Measurements from ENCODE around the gene NR1H4. TPM values are rescaled to one million over a fixed set of nuclear protein-coding genes. Genes with fewer than 3 reads are reported as not detected.
"Not testable (repeated sequence)": the region's sequence is repeated elsewhere in the genome, so short reads cannot be mapped to it uniquely, and the experiment has no call there.

NR1H4 gene
- polyA plus RNA-seq, result not detected

DNA sequence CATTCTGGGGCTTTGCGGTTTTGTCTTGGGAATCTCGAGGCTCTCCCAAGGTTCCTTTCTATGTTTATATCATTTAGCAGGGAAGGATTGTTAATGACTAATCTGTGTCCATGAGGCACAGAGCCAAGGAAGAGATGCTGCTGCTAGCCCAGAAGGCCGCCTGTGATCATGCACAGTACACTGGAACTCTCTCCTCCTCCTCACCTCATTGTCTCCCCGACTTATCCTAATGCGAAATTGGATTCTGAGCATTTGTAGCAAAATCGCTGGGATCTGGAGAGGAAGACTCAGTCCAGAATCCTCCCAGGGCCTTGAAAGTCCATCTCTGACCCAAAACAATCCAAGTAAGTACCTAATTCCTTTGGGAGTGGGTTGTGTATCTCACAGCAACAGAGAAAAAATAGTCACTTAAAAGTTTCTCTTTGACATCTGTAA, at the start of gene NR1H4:
Gene NR1H4 (plus strand): TSS at position 151 of the 435 bp plus-strand sequence. CDS start 19,458 bp downstream, outside the sequence.
- peaks cover 0 to 3% (median 1%) of the 10 kb centered on the region in 3 donors for H3K27me3 Mint-ChIP-seq (ENCODE audit: low read depth in 3 of 3)
- H3K4me1 Mint-ChIP-seq, result no peaks in the 10 kb centered on the region
- no peak for DNase-seq
- no peak within 1 kb of the TSS for H3K4me3 Mint-ChIP-seq
- H3K9me3 Mint-ChIP-seq, result peaks cover 0 to 3% (median 0%) of the 10 kb centered on the region in 6 donors
- H3K27ac Mint-ChIP-seq, result no peak within 1 kb of the TSS
- no peaks in the 10 kb centered on the region for H3K36me3 Mint-ChIP-seq

DNA sequence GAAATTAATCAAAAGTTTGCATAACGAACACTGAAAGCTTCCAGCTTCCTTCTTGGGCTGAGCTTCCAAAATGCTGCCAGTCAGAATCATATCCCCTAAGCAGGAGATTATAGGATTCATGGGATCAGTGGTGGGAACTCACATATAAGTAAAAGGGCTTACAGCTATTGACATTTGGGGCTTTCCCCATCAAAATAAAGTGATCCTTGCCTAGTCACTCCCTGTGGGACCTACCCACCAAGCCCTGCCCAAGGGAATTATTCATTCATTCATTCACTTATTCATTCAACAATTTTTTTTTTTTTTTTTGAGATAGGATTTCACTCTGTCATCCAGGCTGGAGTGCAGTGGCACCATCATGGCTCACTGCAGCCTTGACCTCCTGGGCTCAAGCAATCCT, 47.5 kb upstream of the NR1H4 start:
- Mint-ChIP-seq H3K27me3 (ENCODE audit: low read depth in 3 of 3) (peaks cover 0 to 7% (median 1%) of the 10 kb centered on the region in 3 donors), H3K4me3 (no peak overlapping the region), H3K9me3 (peaks cover 0 to 4% (median 2%) of the 10 kb centered on the region in 6 donors), H3K4me1 (no peaks in the 10 kb centered on the region), H3K36me3 (no peaks in the 10 kb centered on the region), H3K27ac (no peak overlapping the region)
- DNase-seq, result no peak

DNA sequence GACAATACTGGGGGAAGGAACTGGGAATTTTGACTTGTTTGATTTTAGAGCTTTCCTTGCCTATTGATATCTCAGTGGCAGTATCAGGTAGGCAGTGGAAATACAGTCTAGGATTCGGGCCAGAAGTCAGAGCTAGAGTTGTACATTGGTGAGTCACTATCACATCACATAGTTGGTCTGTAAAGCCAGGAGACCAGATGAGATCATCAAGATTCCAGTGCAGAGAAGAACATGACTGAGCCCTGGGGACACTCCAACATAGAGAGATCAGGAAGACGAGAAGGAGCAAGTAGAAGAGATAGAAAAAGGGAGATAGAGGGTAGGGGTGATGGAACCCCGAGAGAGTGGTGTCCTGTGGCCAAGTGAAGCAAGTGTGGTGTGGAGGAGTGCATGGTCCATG, 46.6 kb upstream of the NR1H4 start:
- no peak overlapping the region for H3K4me3 Mint-ChIP-seq

DNA sequence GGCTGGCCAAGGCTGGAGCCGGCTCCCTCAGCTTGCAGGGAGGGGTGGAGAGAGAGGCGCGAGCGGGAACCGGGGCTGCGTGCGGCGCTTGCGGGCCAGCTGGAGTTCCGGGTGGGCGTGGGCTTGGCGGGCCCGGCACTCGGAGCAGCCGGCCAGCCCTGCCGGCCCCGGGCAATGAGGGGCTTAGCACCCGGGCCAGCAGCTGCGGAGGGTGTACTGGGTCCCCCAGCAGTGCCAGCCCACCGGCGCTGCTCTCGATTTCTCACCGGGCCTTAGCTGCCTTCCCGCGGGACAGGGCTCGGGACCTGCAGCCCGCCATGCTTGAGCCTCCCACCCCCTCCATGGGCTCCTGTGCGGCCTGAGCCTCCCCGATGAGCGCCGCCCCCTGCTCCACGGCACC, 43.4 kb upstream of the NR1H4 start:
- not testable (repeated sequence) for H3K36me3 Mint-ChIP-seq; DNase-seq; H3K27ac Mint-ChIP-seq; H3K4me1 Mint-ChIP-seq; H3K9me3 Mint-ChIP-seq; H3K27me3 Mint-ChIP-seq (ENCODE audit: low read depth in 3 of 3); H3K4me3 Mint-ChIP-seq

More for the DNA sequence above, 46.6 kb upstream of the NR1H4 start:
- Mint-ChIP-seq H3K36me3 (no peaks in the 10 kb centered on the region), H3K9me3 (peaks cover 0 to 4% (median 2%) of the 10 kb centered on the region in 6 donors), H3K27ac (no peak overlapping the region), H3K27me3 (ENCODE audit: low read depth in 3 of 3) (peaks cover 0 to 7% (median 1%) of the 10 kb centered on the region in 3 donors), H3K4me1 (no peaks in the 10 kb centered on the region)
- DNase-seq, result no peak

DNA sequence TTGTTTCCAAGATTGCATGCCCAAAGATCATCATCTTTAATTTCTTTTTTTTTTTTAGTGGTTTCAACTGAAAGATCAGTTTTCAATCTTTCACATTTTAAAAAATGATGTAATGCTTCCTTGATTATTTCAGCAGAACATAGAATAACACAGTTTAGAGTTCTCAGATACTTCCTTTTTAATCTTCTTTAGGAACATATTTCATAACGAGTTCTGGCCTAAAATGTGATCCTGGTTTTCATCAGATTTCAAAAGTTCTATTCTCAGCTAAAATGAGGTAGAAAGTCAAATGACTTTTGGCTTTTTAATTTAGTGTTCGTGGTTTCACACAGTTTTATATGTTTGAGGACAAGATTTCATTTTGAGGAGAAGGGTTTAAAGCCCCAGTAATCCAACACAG, 40.0 kb upstream of the NR1H4 start:
- H3K36me3 Mint-ChIP-seq, result no peaks in the 10 kb centered on the region
- no peaks in the 10 kb centered on the region for H3K4me1 Mint-ChIP-seq
- no peak overlapping the region for H3K4me3 Mint-ChIP-seq
- H3K9me3 Mint-ChIP-seq, result peaks cover 0 to 4% (median under 1%) of the 10 kb centered on the region in 6 donors
- H3K27me3 Mint-ChIP-seq (ENCODE audit: low read depth in 3 of 3), result peaks cover 0 to 4% (median 2%) of the 10 kb centered on the region in 3 donors
- DNase-seq, result no peak
- no peak overlapping the region for H3K27ac Mint-ChIP-seq

DNA sequence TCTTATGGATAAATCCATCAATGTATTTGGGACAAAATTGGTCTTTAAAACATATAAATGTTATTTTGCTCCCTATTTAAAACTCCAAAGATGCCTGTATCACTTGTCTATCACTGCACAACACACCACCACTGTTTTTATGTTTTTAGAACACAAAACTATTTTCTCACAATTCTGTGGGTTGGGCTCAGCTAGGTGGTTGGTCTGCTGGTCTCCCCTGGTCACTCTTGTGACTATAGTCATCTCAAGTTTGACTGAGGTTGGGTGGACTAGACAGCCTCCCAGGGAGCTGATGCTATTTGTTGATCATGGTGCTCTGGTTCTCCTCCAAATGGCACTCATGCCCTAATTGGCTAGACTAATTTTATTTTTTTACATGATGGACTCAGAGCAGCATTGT, 39.5 kb upstream of the NR1H4 start:
- no peak overlapping the region for H3K27ac Mint-ChIP-seq
- H3K4me1 Mint-ChIP-seq, result no peaks in the 10 kb centered on the region
- no peaks in the 10 kb centered on the region for H3K36me3 Mint-ChIP-seq
- H3K27me3 Mint-ChIP-seq (ENCODE audit: low read depth in 3 of 3), result peaks cover 0 to 4% (median 2%) of the 10 kb centered on the region in 3 donors
- H3K4me3 Mint-ChIP-seq, result no peak overlapping the region
- DNase-seq, result no peak
- peaks cover 0 to 5% (median under 1%) of the 10 kb centered on the region in 6 donors for H3K9me3 Mint-ChIP-seq

DNA sequence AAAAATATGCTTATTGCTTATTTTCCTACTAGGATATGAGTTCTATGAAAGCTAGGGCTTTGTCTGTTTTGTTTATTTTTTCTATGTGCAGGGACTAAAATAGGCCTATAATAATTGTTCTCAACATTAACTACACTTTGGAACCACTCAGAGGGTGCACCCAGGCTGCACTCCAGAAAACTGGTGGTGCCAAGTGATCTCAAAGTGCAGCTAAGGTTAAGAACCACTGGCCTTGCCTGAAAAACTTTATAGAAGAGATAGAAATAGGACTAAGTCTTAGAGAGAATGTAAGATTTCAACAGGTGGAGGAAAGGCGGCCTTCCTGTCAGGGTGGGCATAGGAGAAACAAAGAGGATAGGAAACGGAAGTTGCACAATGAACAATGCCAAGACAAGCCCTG, 37.7 kb upstream of the NR1H4 start:
- no peak for DNase-seq
- Mint-ChIP-seq H3K4me1 (no peaks in the 10 kb centered on the region), H3K9me3 (peaks cover 0 to 8% (median 0%) of the 10 kb centered on the region in 6 donors), H3K4me3 (no peak overlapping the region), H3K36me3 (no peaks in the 10 kb centered on the region), H3K27me3 (ENCODE audit: low read depth in 3 of 3) (peaks cover 1 to 4% (median 2%) of the 10 kb centered on the region in 3 donors), H3K27ac (no peak overlapping the region)

DNA sequence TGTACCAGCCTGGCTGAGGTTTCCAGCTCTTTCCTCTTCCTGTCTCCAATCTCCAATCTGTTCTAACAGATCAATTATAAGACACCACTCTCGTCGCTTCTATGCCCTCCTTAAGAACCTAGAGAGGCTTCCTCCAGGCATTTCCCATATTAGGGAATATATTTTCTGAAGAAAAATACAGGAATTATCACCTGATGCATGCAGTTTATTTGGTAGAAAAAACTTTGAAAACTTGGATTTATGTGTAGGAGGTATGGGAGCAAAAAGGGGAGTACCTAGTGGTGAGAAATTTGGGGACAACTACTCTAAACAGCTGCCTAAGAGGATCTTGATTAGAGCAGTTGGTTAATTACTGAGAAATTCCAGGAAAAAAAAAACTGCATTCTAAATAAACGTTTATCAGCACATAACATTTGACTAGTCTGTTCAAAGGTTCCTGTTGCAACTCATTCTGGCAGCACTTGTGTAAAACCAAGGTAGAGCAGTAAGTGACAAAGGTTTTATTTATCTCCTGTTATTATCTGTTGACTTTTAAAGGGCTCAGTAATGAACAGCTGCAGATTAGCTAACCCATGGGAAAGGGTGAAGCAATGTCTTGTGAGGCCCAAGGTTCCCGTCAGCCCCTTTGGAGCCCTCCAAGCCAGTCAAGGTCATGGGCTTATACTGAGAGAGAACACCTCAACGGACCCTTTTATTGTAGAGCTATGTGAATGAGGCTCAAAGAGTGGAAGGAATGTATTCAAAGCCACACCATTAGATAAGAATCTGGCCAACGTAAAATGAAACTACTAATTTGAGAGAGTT, 36.4 kb upstream of the NR1H4 start:
- H3K9me3 Mint-ChIP-seq, result peaks cover 0 to 8% (median 0%) of the 10 kb centered on the region in 6 donors
- H3K27me3 Mint-ChIP-seq (ENCODE audit: low read depth in 3 of 3), result peaks cover 1 to 4% (median 2%) of the 10 kb centered on the region in 3 donors
- no peak for DNase-seq
- no peaks in the 10 kb centered on the region for H3K36me3 Mint-ChIP-seq
- H3K4me3 Mint-ChIP-seq, result no peak overlapping the region
- no peak overlapping the region for H3K27ac Mint-ChIP-seq
- H3K4me1 Mint-ChIP-seq, result no peaks in the 10 kb centered on the region

DNA sequence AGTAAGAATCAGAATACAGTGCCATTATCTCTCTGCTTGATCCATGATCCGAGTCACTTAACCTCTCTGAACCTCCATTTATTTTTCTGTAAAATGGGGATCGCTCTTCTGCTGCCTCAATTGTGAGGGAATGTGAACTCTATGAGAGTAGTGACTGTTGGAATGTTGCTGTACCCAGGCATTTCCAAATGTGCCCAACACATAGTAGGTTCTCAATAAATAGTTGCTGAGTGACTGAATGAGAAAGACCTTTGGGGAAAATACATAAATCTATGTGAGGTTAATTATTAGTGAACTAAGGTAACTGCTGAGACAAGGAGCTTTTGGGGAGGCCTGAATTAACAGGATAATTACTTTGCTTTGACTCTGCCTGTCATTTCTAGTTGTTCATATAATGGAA, 33.9 kb upstream of the NR1H4 start:
- Mint-ChIP-seq H3K36me3 (peaks cover 0 to 3% (median 0%) of the 10 kb centered on the region in 3 donors), H3K4me1 (no peaks in the 10 kb centered on the region), H3K27me3 (ENCODE audit: low read depth in 3 of 3) (peaks cover 0 to 4% (median 2%) of the 10 kb centered on the region in 3 donors), H3K4me3 (no peak overlapping the region), H3K27ac (no peak overlapping the region), H3K9me3 (peaks cover 0 to 9% (median 0%) of the 10 kb centered on the region in 6 donors)
- no peak for DNase-seq

DNA sequence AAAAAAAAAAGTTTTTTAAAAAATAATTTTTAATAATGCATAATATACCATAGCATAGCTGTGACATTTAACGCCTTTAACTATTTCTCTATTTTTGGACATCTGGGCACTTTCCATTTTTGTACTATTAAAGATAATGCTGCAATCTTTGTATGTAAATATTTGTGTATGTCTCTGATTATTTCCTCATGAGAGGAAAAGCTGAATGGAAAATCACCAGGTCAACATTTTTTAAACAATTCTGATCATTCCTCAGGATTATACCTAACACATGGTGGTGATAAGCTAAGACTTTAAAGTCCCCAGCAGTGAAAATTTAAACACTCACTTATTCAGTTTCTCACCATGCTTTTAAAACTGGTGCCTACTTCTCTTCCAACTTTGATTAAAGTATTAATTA, 31.3 kb upstream of the NR1H4 start:
- Mint-ChIP-seq H3K9me3 (peaks cover 0 to 12% (median 0%) of the 10 kb centered on the region in 6 donors), H3K4me3 (no peak overlapping the region), H3K4me1 (no peaks in the 10 kb centered on the region), H3K27me3 (ENCODE audit: low read depth in 3 of 3) (peaks cover 0 to 7% (median 6%) of the 10 kb centered on the region in 3 donors), H3K36me3 (peaks cover 0 to 3% (median 0%) of the 10 kb centered on the region in 3 donors), H3K27ac (no peak overlapping the region)
- no peak for DNase-seq

DNA sequence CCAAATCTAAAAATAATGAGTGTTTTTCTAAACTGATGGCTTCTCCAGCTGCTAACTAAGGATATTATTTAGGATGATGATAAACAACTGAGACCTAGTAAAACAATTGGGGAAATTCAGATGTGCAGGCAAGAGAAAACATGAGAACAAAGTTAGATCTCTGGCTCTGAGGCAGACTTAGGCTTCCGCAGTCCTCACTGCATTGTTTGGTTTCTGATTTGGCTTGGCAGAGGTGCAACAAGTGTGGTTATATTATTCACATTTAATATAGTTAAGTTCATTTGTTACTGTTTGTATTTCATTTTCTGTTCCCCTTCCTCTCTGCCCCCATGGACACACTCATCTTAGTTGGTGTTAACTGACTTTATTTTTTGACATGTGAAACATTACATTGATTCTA, 30.2 kb upstream of the NR1H4 start:
- Mint-ChIP-seq H3K36me3 (peaks cover 0 to 3% (median 0%) of the 10 kb centered on the region in 3 donors), H3K4me1 (no peaks in the 10 kb centered on the region), H3K4me3 (no peak overlapping the region), H3K27ac (no peak overlapping the region), H3K27me3 (ENCODE audit: low read depth in 3 of 3) (peaks cover 0 to 6% (median 3%) of the 10 kb centered on the region in 3 donors), H3K9me3 (peaks cover 0 to 12% (median 0%) of the 10 kb centered on the region in 6 donors)
- no peak for DNase-seq

DNA sequence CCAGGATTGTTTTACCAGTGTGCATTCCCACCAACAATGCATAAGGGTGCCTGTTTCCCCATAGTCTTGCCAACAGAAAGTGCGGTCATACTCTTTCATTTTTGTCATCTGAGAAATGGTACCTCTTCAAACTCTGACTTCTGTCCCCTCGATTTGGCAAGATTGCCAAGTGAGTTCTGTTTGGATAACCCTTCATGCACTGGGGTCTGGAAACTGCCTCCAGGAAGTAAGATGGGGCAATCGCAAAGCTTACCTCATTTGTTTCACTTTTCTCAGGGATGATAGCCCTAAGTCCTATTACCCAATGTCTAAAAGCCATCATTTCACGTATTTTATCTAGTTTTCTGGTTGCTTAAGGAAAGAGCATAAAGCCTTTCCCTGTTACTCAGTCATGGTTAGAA, 28.6 kb upstream of the NR1H4 start:
- no peak overlapping the region for H3K4me3 Mint-ChIP-seq
- H3K27ac Mint-ChIP-seq, result no peak overlapping the region
- peaks cover 0 to 6% (median 3%) of the 10 kb centered on the region in 3 donors for H3K27me3 Mint-ChIP-seq (ENCODE audit: low read depth in 3 of 3)
- no peaks in the 10 kb centered on the region for H3K4me1 Mint-ChIP-seq
- H3K9me3 Mint-ChIP-seq, result peaks cover 0 to 9% (median 0%) of the 10 kb centered on the region in 6 donors
- H3K36me3 Mint-ChIP-seq, result peaks cover 0 to 3% (median 0%) of the 10 kb centered on the region in 3 donors
- no peak for DNase-seq

DNA sequence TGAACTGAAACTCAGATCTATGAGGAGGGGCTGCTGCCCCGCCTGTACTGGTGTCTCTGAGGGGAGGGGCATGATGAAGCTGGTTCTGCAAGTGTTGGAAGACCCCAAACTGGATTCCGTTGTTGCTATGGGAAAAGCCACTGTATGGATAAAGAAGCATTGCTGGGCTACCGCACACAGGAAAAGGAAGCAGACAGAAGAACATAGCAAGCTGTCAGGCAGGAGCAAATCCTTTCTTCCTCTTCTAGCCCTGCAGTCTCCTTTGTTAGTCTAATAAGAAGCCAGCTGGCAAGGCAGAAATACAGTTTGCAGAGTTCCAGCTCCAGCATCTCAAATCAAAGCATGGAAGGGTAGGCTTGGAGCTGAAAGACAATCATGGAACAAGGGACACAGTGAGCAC, 26.3 kb upstream of the NR1H4 start:
- Mint-ChIP-seq H3K9me3 (peaks cover 0 to 9% (median 0%) of the 10 kb centered on the region in 6 donors), H3K27ac (no peak overlapping the region), H3K36me3 (peaks cover 0 to 3% (median 0%) of the 10 kb centered on the region in 3 donors), H3K27me3 (ENCODE audit: low read depth in 3 of 3) (peaks cover 1 to 4% (median 3%) of the 10 kb centered on the region in 3 donors), H3K4me1 (no peaks in the 10 kb centered on the region), H3K4me3 (no peak overlapping the region)
- no peak for DNase-seq

DNA sequence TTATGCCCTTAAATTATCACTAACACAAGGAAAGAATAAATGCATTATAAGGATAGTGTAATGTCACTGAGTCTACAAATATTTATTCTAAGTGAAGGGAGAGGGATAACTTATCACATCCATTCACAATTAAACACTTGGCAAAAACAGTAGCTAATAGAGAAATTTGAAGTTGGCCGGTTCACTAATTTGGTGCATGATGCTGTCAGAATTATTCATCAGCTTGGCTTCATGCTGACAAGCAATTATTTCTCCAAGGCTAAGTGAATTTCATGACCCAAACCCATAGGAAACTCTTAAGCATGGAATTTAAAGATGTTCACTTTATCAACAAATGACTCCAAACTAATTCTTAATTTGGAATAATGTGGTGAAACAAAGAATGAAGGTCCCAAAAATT, 25.0 kb upstream of the NR1H4 start:
- peaks cover 0 to 10% (median 0%) of the 10 kb centered on the region in 6 donors for H3K9me3 Mint-ChIP-seq
- no peaks in the 10 kb centered on the region for H3K4me1 Mint-ChIP-seq
- H3K36me3 Mint-ChIP-seq, result peaks cover 0 to under 1% (median 0%) of the 10 kb centered on the region in 3 donors
- no peak for DNase-seq
- H3K27me3 Mint-ChIP-seq (ENCODE audit: low read depth in 3 of 3), result peaks cover 1 to 4% (median 3%) of the 10 kb centered on the region in 3 donors
- no peak overlapping the region for H3K27ac Mint-ChIP-seq
- no peak overlapping the region for H3K4me3 Mint-ChIP-seq

All from immature natural killer cell (primary cell).